ENCODE results near the gene ARMC3. TPM values are rescaled to one million over a fixed set of nuclear protein-coding genes. Genes with fewer than 3 reads are reported as not detected.

The ARMC3 gene
- polyA plus RNA-seq, 3 donors = not detected

- intact Hi-C loops (cut with micrococcal nuclease) = loop anchor here (5.0 to 10.0 kb wide), 4 partner anchors 414 to 1486 kb away; partner anchors contain the start of gene DNAJC1 (in 1 of the 2)
- no CpG with 5 or more reads among the region's 12 CpGs for WGBS (ENCODE audit: insufficient coverage)
- Mint-ChIP-seq H3K27ac (no peak overlapping the region), H3K27me3 (ENCODE audit: low read depth in 3 of 3) (peaks cover 0 to 5% (median 1%) of the 10 kb centered on the region in 3 donors), H3K4me3 (no peak overlapping the region), H3K4me1 (peaks cover 9% of the 10 kb centered on the region), H3K36me3 (no peaks in the 10 kb centered on the region), H3K9me3 (no peaks in the 10 kb centered on the region)
- Histone ChIP-seq H3K9me3 (replicated peaks in 1 of 2; ENCODE audit: control insufficient read depth in 1 of 2, insufficient read depth in 1 of 2, low read length in 2 of 2) (no peaks in the 10 kb centered on the region), H3K9ac (ENCODE audit: insufficient read depth, low read length, poor library complexity, severe bottlenecking) (no peak overlapping the region), H4K20me1 (ENCODE audit: insufficient read depth, low read length) (no peaks in the 10 kb centered on the region), H3K4me2 (replicated peaks; ENCODE audit: extremely low read depth, low read length, poor library complexity, severe bottlenecking) (peak overlapping the region; percentile 27), H3K36me3 (replicated peaks in 1 of 2; ENCODE audit: control insufficient read depth in 1 of 2, insufficient read depth in 2 of 2, low read length in 2 of 2) (no peaks in the 10 kb centered on the region), H3K4me3 (replicated peaks in 1 of 3; ENCODE audit: low read depth in 2 of 3, low read length in 3 of 3) (no peak overlapping the region), H3K27me3 (ENCODE audit: control insufficient read depth in 2 of 2, insufficient read depth in 2 of 2, low read length in 2 of 2) (no peaks in the 10 kb centered on the region), H3K4me1 (ENCODE audit: control insufficient read depth in 1 of 2, insufficient read depth in 2 of 2, low read length in 2 of 2) (peaks cover 3 to 5% of the 10 kb centered on the region in 2 donors), H3K79me2 (ENCODE audit: insufficient read depth, low read length) (no peaks in the 10 kb centered on the region), H2AFZ (ENCODE audit: insufficient read depth, low read depth, low read length, poor library complexity, severe bottlenecking) (no peak overlapping the region), H3K27ac (ENCODE audit: low read depth in 1 of 2, low read length in 2 of 2) (no peak overlapping the region)
- TF ChIP-seq CTCF (IDR thresholded peaks at IDR 0.05) = peak; percentile 96
- DNase-seq = peak; percentile 40 to 67 (median 59)
Observed at GRCh38 chr10:22988581-22989360, 60.9 kb downstream of the ARMC3 start.

- H3K9me3 Mint-ChIP-seq = no peaks in the 10 kb centered on the region
- Histone ChIP-seq H4K20me1 (ENCODE audit: insufficient read depth, low read length) (no peaks in the 10 kb centered on the region), H3K36me3 (replicated peaks in 1 of 2; ENCODE audit: control insufficient read depth in 1 of 2, insufficient read depth in 2 of 2, low read length in 2 of 2) (no peaks in the 10 kb centered on the region), H3K27me3 (ENCODE audit: control insufficient read depth in 2 of 2, insufficient read depth in 2 of 2, low read length in 2 of 2) (no peaks in the 10 kb centered on the region), H3K4me2 (replicated peaks; ENCODE audit: extremely low read depth, low read length, poor library complexity, severe bottlenecking) (no peak overlapping the region), H3K79me2 (ENCODE audit: insufficient read depth, low read length) (no peaks in the 10 kb centered on the region), H2AFZ (ENCODE audit: insufficient read depth, low read depth, low read length, poor library complexity, severe bottlenecking) (no peak overlapping the region), H3K4me3 (replicated peaks in 1 of 3; ENCODE audit: low read depth in 2 of 3, low read length in 3 of 3) (no peak overlapping the region), H3K9me3 (replicated peaks in 1 of 2; ENCODE audit: control insufficient read depth in 1 of 2, insufficient read depth in 1 of 2, low read length in 2 of 2) (no peaks in the 10 kb centered on the region), H3K4me1 (ENCODE audit: control insufficient read depth in 1 of 2, insufficient read depth in 2 of 2, low read length in 2 of 2) (peaks cover 0 to 3% of the 10 kb centered on the region in 2 donors), H3K27ac (ENCODE audit: low read depth in 1 of 2, low read length in 2 of 2) (no peak overlapping the region), H3K9ac (ENCODE audit: insufficient read depth, low read length, poor library complexity, severe bottlenecking) (no peak overlapping the region)
- H3K4me1 Mint-ChIP-seq = peaks cover 5% of the 10 kb centered on the region
- peaks cover 0 to 8% (median 1%) of the 10 kb centered on the region in 3 donors for H3K27me3 Mint-ChIP-seq (ENCODE audit: low read depth in 3 of 3)
- no peaks in the 10 kb centered on the region for H3K36me3 Mint-ChIP-seq
- intact Hi-C loops (cut with micrococcal nuclease) = loop anchor here in 1 of 2 donors (10.0 kb wide), 1 partner anchor 426 kb away; no protein-coding TSS in a partner anchor
- H3K27ac Mint-ChIP-seq = peak overlapping the region in 1 of 7 donors; percentile 31
- no peak for DNase-seq
- TF ChIP-seq CTCF (IDR thresholded peaks at IDR 0.05) = no peak
- WGBS (ENCODE audit: insufficient coverage) = 100% methylated on average over 1 of the region's 4 CpGs
- no peak overlapping the region for H3K4me3 Mint-ChIP-seq
Observed at GRCh38 chr10:22990443-22990842, 62.6 kb downstream of the ARMC3 start.
